ENCODE data around the gene TXNRD1. TPM values are rescaled to one million over a fixed set of nuclear protein-coding genes. Genes with fewer than 3 reads are reported as not detected.

Gene TXNRD1
- total RNA-seq, 1 donor from 2014 or later: 100 TPM

DNA sequence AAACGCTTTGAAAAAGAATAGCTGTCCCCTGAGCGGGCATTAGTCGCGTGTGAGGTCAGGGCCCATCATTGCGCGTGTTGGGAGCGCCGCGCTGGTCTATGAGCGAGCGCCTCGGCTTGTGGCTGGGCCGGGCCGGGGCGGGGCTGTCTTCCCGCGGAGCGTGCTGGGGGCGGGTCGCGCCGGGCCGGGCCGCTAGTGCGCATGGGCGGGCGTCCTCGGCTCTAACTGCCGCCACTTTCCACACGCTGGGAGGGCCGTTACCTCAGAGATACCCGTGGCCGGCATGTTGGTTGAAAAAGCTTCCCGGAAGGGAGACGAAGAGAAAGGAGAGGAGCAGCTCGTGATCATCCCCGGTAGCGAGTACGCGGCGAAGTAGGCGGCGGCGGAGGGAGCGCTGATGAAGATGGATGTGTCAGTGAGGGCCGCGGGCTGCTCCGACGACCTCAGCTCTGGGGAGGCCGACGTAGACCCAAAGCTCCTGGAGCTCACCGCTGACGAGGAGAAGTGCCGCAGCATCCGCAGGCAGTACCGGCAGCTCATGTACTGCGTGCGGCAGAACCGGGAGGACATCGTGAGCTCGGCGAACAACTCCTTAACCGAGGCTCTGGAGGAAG lies 88.1 kb downstream of the TXNRD1 start, which contains the start of gene EID3:
Gene EID3 (plus strand): TSS at position 202 of the 614 bp plus-strand sequence. CDS start 196 bp downstream, at position 398.
- Mint-ChIP-seq H3K36me3 (ENCODE audit: unreplicated experiment) (peaks cover 15% of the 10 kb centered on the region), H3K9me3 (ENCODE audit: unreplicated experiment) (no peaks in the 10 kb centered on the region), H3K4me1 (ENCODE audit: unreplicated experiment) (peaks cover 61% of the 10 kb centered on the region), H3K27ac (ENCODE audit: unreplicated experiment) (peak within 1 kb of the TSS; percentile 80), H3K27me3 (ENCODE audit: unreplicated experiment) (no peaks in the 10 kb centered on the region), H3K4me3 (ENCODE audit: unreplicated experiment) (peak within 1 kb of the TSS; percentile 69)
- no peak for TF ChIP-seq CTCF (IDR thresholded peaks at IDR 0.05)
- peak; percentile 91 for DNase-seq (ENCODE audit: extremely low spot score, unreplicated experiment)

GRCh38 chr12:104304261-104305009 lies 88.9 kb downstream of the TXNRD1 start:
- peaks cover 13% of the 10 kb centered on the region for H3K36me3 Mint-ChIP-seq (ENCODE audit: unreplicated experiment)

GRCh38 chr12:104305349-104305748 lies 89.8 kb downstream of the TXNRD1 start:
- H3K4me3 Mint-ChIP-seq (ENCODE audit: unreplicated experiment): no peak overlapping the region
- no peaks in the 10 kb centered on the region for H3K27me3 Mint-ChIP-seq (ENCODE audit: unreplicated experiment)
- H3K27ac Mint-ChIP-seq (ENCODE audit: unreplicated experiment): peak overlapping the region; percentile 46
- peaks cover 52% of the 10 kb centered on the region for H3K4me1 Mint-ChIP-seq (ENCODE audit: unreplicated experiment)
- peaks cover 10% of the 10 kb centered on the region for H3K36me3 Mint-ChIP-seq (ENCODE audit: unreplicated experiment)
- DNase-seq (ENCODE audit: extremely low spot score, unreplicated experiment): no peak
- H3K9me3 Mint-ChIP-seq (ENCODE audit: unreplicated experiment): no peaks in the 10 kb centered on the region
- no peak for TF ChIP-seq CTCF (IDR thresholded peaks at IDR 0.05)

More at GRCh38 chr12:104304261-104305009, 88.9 kb downstream of the TXNRD1 start:
- Mint-ChIP-seq H3K27me3 (ENCODE audit: unreplicated experiment) (no peaks in the 10 kb centered on the region), H3K4me1 (ENCODE audit: unreplicated experiment) (peaks cover 61% of the 10 kb centered on the region), H3K9me3 (ENCODE audit: unreplicated experiment) (no peaks in the 10 kb centered on the region), H3K4me3 (ENCODE audit: unreplicated experiment) (peak overlapping the region; percentile 69), H3K27ac (ENCODE audit: unreplicated experiment) (peak overlapping the region; percentile 80)
- no peak for DNase-seq (ENCODE audit: extremely low spot score, unreplicated experiment)
- no peak for TF ChIP-seq CTCF (IDR thresholded peaks at IDR 0.05)

DNA sequence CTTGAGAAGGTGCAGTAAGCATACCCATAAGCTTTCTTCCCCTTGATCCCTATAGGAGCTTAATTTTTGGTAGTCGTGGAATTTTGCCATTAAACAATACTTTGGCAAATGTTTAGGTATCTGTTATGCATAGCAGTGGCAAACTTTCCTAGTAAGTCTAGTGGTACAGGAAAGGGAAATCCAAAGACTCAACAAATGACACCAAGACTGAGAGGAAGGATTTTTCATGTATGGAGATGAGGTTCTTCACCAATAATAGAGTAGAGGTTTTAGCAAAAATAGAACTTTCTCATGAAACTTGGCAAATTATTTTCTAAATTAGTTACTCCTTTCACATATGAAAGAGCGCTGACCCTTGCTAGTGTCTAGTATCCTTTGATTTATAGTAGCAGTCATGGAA lies 90.8 kb downstream of the TXNRD1 start:
- Mint-ChIP-seq H3K27me3 (ENCODE audit: unreplicated experiment) (no peaks in the 10 kb centered on the region), H3K36me3 (ENCODE audit: unreplicated experiment) (peaks cover 15% of the 10 kb centered on the region), H3K27ac (ENCODE audit: unreplicated experiment) (no peak overlapping the region), H3K4me1 (ENCODE audit: unreplicated experiment) (peaks cover 49% of the 10 kb centered on the region), H3K9me3 (ENCODE audit: unreplicated experiment) (no peaks in the 10 kb centered on the region), H3K4me3 (ENCODE audit: unreplicated experiment) (no peak overlapping the region)
- no peak for TF ChIP-seq CTCF (IDR thresholded peaks at IDR 0.05)
- no peak for DNase-seq (ENCODE audit: extremely low spot score, unreplicated experiment)
